ENCODE data around the gene SLC22A16.

DNA sequence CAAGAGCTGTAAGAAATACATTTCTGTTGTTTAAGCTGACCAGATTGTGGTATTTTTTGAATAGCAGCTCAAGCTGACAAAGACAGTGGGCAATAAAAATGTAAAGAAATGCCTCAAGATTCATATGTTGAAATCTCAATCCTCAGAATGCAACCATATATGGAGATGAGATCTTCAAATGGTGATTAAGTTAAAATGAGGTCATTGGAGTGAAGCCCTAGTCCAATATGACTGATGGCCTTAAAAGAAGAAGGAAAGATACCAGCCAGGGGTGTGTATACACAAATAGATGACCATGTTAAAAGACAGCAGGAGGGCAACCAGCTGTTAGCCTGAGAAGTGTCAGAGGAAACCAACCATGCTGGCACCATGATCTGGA, 54.0 kb downstream of the SLC22A16 start:
- TF ChIP-seq POLR2AphosphoS5 (IDR thresholded peaks at IDR 0.05) (no peak), CTCF (IDR thresholded peaks at IDR 0.05) (no peak)
